ENCODE data around the gene CLEC19A.

CLEC19A gene

DNA sequence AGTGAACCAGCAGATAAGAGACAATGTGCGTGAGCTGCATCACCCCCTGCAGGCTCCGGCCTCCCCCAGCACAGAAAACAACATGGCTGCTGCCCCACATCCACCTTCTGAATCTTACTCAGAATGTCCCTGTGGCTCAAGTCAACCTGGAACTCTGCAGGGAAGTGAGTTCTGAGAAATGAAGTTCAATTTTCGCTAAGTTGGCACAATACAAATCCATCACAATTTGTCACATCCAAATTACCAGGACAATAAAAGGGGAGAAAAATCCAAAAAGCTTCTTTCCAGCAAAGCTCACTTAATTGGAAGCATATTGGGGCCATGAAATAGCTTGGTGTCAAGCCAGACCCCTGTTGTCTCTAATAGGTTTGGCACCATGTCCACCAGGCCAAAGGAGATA is 38.1 kb downstream of the CLEC19A start:
- Histone ChIP-seq H2AFZ (ENCODE audit: low read length) (no peak overlapping the region), H3K9me2 (replicated peaks; ENCODE audit: low read depth, low read length) (no peaks in the 10 kb centered on the region), H3K4me1 (ENCODE audit: insufficient read depth, low read length, poor library complexity, severe bottlenecking) (no peaks in the 10 kb centered on the region), H3K4me3 (ENCODE audit: low read length, poor library complexity, severe bottlenecking) (no peak overlapping the region), H3K79me2 (ENCODE audit: insufficient read depth, low read length) (no peaks in the 10 kb centered on the region), H3K9me3 (ENCODE audit: insufficient read depth, low read depth, low read length) (no peaks in the 10 kb centered on the region), H3K36me3 (ENCODE audit: insufficient read depth, low read length) (no peaks in the 10 kb centered on the region), H3K4me2 (ENCODE audit: low read depth, low read length, poor library complexity, severe bottlenecking) (no peak overlapping the region), H3K27me3 (ENCODE audit: insufficient read depth, low read length, poor library complexity, severe bottlenecking) (no peaks in the 10 kb centered on the region), H3F3A (ENCODE audit: low read depth) (no peaks in the 10 kb centered on the region), H3K9ac (ENCODE audit: low read depth, low read length, poor library complexity, severe bottlenecking) (no peak overlapping the region), H4K20me1 (ENCODE audit: insufficient read depth, low read length, poor library complexity, severe bottlenecking) (no peaks in the 10 kb centered on the region)
- TF ChIP-seq CTCF (conservative IDR thresholded peaks at IDR 0.05; ENCODE audit: low read length) (no peak), EZH2phosphoT487 (IDR thresholded peaks at IDR 0.05; ENCODE audit: borderline replicate concordance) (no peak)

- Histone ChIP-seq H3K36me3 (ENCODE audit: insufficient read depth, low read length) (no peaks in the 10 kb centered on the region), H3K4me1 (ENCODE audit: insufficient read depth, low read length, poor library complexity, severe bottlenecking) (no peaks in the 10 kb centered on the region), H3K9me3 (ENCODE audit: insufficient read depth, low read depth, low read length) (no peaks in the 10 kb centered on the region), H3K4me3 (ENCODE audit: low read length, poor library complexity, severe bottlenecking) (no peak overlapping the region), H3F3A (ENCODE audit: low read depth) (no peaks in the 10 kb centered on the region), H3K79me2 (ENCODE audit: insufficient read depth, low read length) (no peaks in the 10 kb centered on the region), H4K20me1 (ENCODE audit: insufficient read depth, low read length, poor library complexity, severe bottlenecking) (no peaks in the 10 kb centered on the region), H3K27me3 (ENCODE audit: insufficient read depth, low read length, poor library complexity, severe bottlenecking) (no peaks in the 10 kb centered on the region), H3K9ac (ENCODE audit: low read depth, low read length, poor library complexity, severe bottlenecking) (no peak overlapping the region), H3K9me2 (replicated peaks; ENCODE audit: low read depth, low read length) (no peaks in the 10 kb centered on the region), H2AFZ (ENCODE audit: low read length) (no peak overlapping the region), H3K4me2 (ENCODE audit: low read depth, low read length, poor library complexity, severe bottlenecking) (no peak overlapping the region)
- TF ChIP-seq EZH2phosphoT487 (IDR thresholded peaks at IDR 0.05; ENCODE audit: borderline replicate concordance): no peak
- no peak for TF ChIP-seq CTCF (conservative IDR thresholded peaks at IDR 0.05; ENCODE audit: low read length)
Measured at GRCh38 chr16:19328364-19328763, 42.8 kb downstream of the CLEC19A start.

DNA sequence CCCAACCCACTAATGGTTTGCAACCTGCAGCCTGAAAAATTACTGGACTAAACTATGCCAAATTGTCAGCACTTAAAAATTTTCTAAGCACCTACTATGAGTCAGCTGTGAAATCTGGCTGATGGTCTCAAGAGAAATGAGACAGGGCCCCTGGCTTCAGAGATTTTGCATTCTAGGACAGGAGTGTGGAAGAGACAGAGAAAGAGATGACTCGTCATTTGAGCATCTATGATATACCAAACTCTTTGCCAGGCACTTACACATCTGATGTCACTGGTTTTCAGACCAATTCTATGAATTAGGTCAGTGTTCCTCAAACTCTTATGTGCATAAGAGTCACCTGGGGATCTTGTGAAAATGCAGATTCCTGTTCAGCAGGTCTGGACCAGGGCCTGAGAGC is 44.4 kb downstream of the CLEC19A start:
- Histone ChIP-seq H3K4me1 (ENCODE audit: insufficient read depth, low read length, poor library complexity, severe bottlenecking) (no peaks in the 10 kb centered on the region), H3K4me2 (ENCODE audit: low read depth, low read length, poor library complexity, severe bottlenecking) (no peak overlapping the region), H3K9me3 (ENCODE audit: insufficient read depth, low read depth, low read length) (no peaks in the 10 kb centered on the region), H3K4me3 (ENCODE audit: low read length, poor library complexity, severe bottlenecking) (no peak overlapping the region), H3K27me3 (ENCODE audit: insufficient read depth, low read length, poor library complexity, severe bottlenecking) (no peaks in the 10 kb centered on the region), H3K36me3 (ENCODE audit: insufficient read depth, low read length) (no peaks in the 10 kb centered on the region), H3K9ac (ENCODE audit: low read depth, low read length, poor library complexity, severe bottlenecking) (no peak overlapping the region), H4K20me1 (ENCODE audit: insufficient read depth, low read length, poor library complexity, severe bottlenecking) (no peaks in the 10 kb centered on the region), H3K9me2 (replicated peaks; ENCODE audit: low read depth, low read length) (no peaks in the 10 kb centered on the region), H3K79me2 (ENCODE audit: insufficient read depth, low read length) (no peaks in the 10 kb centered on the region), H2AFZ (ENCODE audit: low read length) (no peak overlapping the region), H3F3A (ENCODE audit: low read depth) (no peaks in the 10 kb centered on the region)
- TF ChIP-seq EZH2phosphoT487 (IDR thresholded peaks at IDR 0.05; ENCODE audit: borderline replicate concordance) (no peak), CTCF (conservative IDR thresholded peaks at IDR 0.05; ENCODE audit: low read length) (no peak)

Measured in Loucy (cell line).